HG03159 (cell line): Measurements from ENCODE around the gene LIN28A.

ENCODE experiments used
- ATAC-seq: cut with Tn5 transposase; IDR thresholded peaks from one replicate; pipeline ENCODE4 v1.9.1; 2021; ENCODE audit warnings: mild to moderate bottlenecking, moderate library complexity; ENCODE audit not compliant: unreplicated experiment

Gene LIN28A

GRCh38 chr1:26478159-26478558 is 67.5 kb downstream of the LIN28A start:
- ATAC-seq: no peak

- no peak for ATAC-seq
Measured at GRCh38 chr1:26478988-26479387, 68.4 kb downstream of the LIN28A start.
